H9 (cell line): Measurements from ENCODE around the gene CD180. TPM values are rescaled to one million over a fixed set of nuclear protein-coding genes. Genes with fewer than 3 reads are reported as not detected.

Source experiments
- DNase-seq: peaks from one replicate; pipeline ENCODE4 v3.0.0-alpha.2; 2017
- H2AFZ ChIP-seq: one replicate; pipeline ENCODE4 v1.6.1; 2013; ENCODE audit warnings: mild to moderate bottlenecking, low read length, control low read depth, moderate library complexity
- H2AK5ac ChIP-seq: 2 replicates; pipeline ENCODE4 v1.6.1; 2013; ENCODE audit warnings: low read length, control low read depth, mixed read lengths; ENCODE audit not compliant: insufficient read length
- H2BK120ac ChIP-seq: one replicate; pipeline ENCODE4 v1.6.1; 2013; ENCODE audit warnings: low read depth, mild to moderate bottlenecking, low read length, control low read depth, inconsistent platforms; ENCODE audit not compliant: poor library complexity, severe bottlenecking
- H2BK12ac ChIP-seq: 2 replicates; pipeline ENCODE4 v1.6.1; 2013; ENCODE audit warnings: low read length, control low read depth, mixed read lengths, low read depth; ENCODE audit not compliant: insufficient read length
- H2BK15ac ChIP-seq: 2 replicates; pipeline ENCODE4 v1.6.1; 2013; ENCODE audit warnings: low read depth, low read length, control low read depth
- H2BK20ac ChIP-seq: one replicate; pipeline ENCODE4 v1.6.1; 2013; ENCODE audit warnings: low read depth, mild to moderate bottlenecking, low read length, control low read depth, inconsistent platforms; ENCODE audit not compliant: poor library complexity, severe bottlenecking
- H2BK5ac ChIP-seq: 2 replicates; pipeline ENCODE4 v1.6.1; 2013; ENCODE audit warnings: low read length, control low read depth, mixed read lengths; ENCODE audit not compliant: insufficient read length
- H3K14ac ChIP-seq: 2 replicates; pipeline ENCODE4 v1.6.1; 2013; ENCODE audit warnings: low read length, control low read depth; ENCODE audit not compliant: insufficient read depth
- H3K18ac ChIP-seq: 2 replicates; pipeline ENCODE4 v1.6.1; 2013; ENCODE audit warnings: low read depth, mild to moderate bottlenecking, mixed read lengths, low read length, control low read depth; ENCODE audit not compliant: insufficient read length
- H3K23ac ChIP-seq: 2 replicates; pipeline ENCODE4 v1.6.1; 2013; ENCODE audit warnings: low read length, control low read depth, mixed read lengths, low read depth; ENCODE audit not compliant: insufficient read length
- H3K23me2 ChIP-seq: 2 replicates; pipeline ENCODE4 v1.6.1; 2013; ENCODE audit warnings: low read depth, mild to moderate bottlenecking, mixed read lengths, low read length, control low read depth; ENCODE audit not compliant: insufficient read length, poor library complexity, severe bottlenecking
- H3K27ac ChIP-seq: 2 replicates; pipeline ENCODE4 v1.5.1; 2013; ENCODE audit warnings: low read length, control low read depth, mixed read lengths, low read depth; ENCODE audit not compliant: insufficient read length
- H3K27me3 ChIP-seq: 2 replicates; pipeline ENCODE4 v1.6.1; 2013; ENCODE audit warnings: low read length, control low read depth, inconsistent platforms; ENCODE audit not compliant: insufficient read depth
- H3K4ac ChIP-seq: 2 replicates; pipeline ENCODE4 v1.6.1; 2013; ENCODE audit warnings: low read depth, mild to moderate bottlenecking, control low read depth, inconsistent platforms, low read length, moderate library complexity
- H3K4me1 ChIP-seq: 2 replicates; pipeline ENCODE4 v1.6.1; 2013; ENCODE audit warnings: low read length, control low read depth, inconsistent platforms; ENCODE audit not compliant: insufficient read depth
- H3K4me2 ChIP-seq: 2 replicates; pipeline ENCODE4 v1.6.1; 2013; ENCODE audit warnings: low read length, control low read depth, mixed read lengths; ENCODE audit not compliant: insufficient read length, insufficient read depth
- H3K56ac ChIP-seq: 2 replicates; pipeline ENCODE4 v1.6.1; 2013; ENCODE audit warnings: low read depth, mild to moderate bottlenecking, mixed read lengths, low read length, control low read depth; ENCODE audit not compliant: insufficient read length
- H3K79me1 ChIP-seq: 2 replicates; pipeline ENCODE4 v1.6.1; 2013; ENCODE audit warnings: low read depth, mild to moderate bottlenecking, moderate library complexity, low read length, control low read depth, inconsistent platforms; ENCODE audit not compliant: insufficient read depth, poor library complexity, severe bottlenecking
- H3K79me2 ChIP-seq: 2 replicates; pipeline ENCODE4 v1.6.1; 2013; ENCODE audit warnings: low read length, control low read depth, inconsistent platforms; ENCODE audit not compliant: insufficient read depth
- H3K9ac ChIP-seq: 2 replicates; pipeline ENCODE4 v1.6.1; 2013; ENCODE audit warnings: low read length, control low read depth, mixed read lengths; ENCODE audit not compliant: insufficient read length; ENCODE audit errors: extremely low read depth
- H3K9me3 ChIP-seq: one replicate; pipeline ENCODE4 v1.6.1; 2013; ENCODE audit warnings: low read depth, low read length, inconsistent platforms; ENCODE audit not compliant: control insufficient read depth
- H3T11ph ChIP-seq: one replicate; pipeline ENCODE4 v1.6.1; 2013; ENCODE audit warnings: mild to moderate bottlenecking, low read length, control low read depth, inconsistent platforms
- H4K20me1 ChIP-seq: one replicate; pipeline ENCODE4 v1.6.1; 2013; ENCODE audit not compliant: control insufficient read depth, insufficient read length, insufficient read depth
- H4K5ac ChIP-seq: 2 replicates; pipeline ENCODE4 v1.6.1; 2013; ENCODE audit warnings: low read depth, mild to moderate bottlenecking, mixed read lengths, low read length, control low read depth; ENCODE audit not compliant: insufficient read length
- H4K8ac ChIP-seq: replicated peaks from 2 replicates; pipeline ENCODE4 v1.6.1; 2013; ENCODE audit warnings: low read length, control low read depth, mixed read lengths, low read depth; ENCODE audit not compliant: insufficient read length
- H4K91ac ChIP-seq: 2 replicates; pipeline ENCODE4 v1.6.1; 2013; ENCODE audit warnings: low read depth, mild to moderate bottlenecking, moderate library complexity, mixed read lengths, low read length, control low read depth; ENCODE audit not compliant: insufficient read length
- H3K27ac Mint-ChIP-seq, 3 experiments: 2 replicates in 2 of 3; 3 replicates in 1 of 3; pipeline ENCODE4 v1.8.0; 2020 to 2021; ENCODE audit warnings: mixed read lengths in 3 of 3, mild to moderate bottlenecking in 1 of 3, moderate library complexity in 1 of 3
- H3K27me3 Mint-ChIP-seq: 2 replicates; pipeline ENCODE4 v1.8.0; 2021; ENCODE audit warnings: low read depth, mild to moderate bottlenecking, moderate library complexity, mixed read lengths
- H3K36me3 Mint-ChIP-seq, 3 experiments: 2 replicates in 2 of 3; 3 replicates in 1 of 3; pipeline ENCODE4 v1.8.0; 2020 to 2021; ENCODE audit warnings: low read depth in 3 of 3, mixed read lengths in 3 of 3; ENCODE audit not compliant: insufficient read depth in 1 of 3
- H3K4me1 Mint-ChIP-seq, 2 experiments: 2 replicates each; pipeline ENCODE4 v1.8.0; 2020; ENCODE audit warnings: mixed read lengths in 2 of 2
- H3K4me3 Mint-ChIP-seq, 2 experiments: 2 replicates in 1 of 2; 3 replicates in 1 of 2; pipeline ENCODE4 v1.8.0; 2020 to 2021; ENCODE audit warnings: mild to moderate bottlenecking in 2 of 2, mixed read lengths in 2 of 2, moderate library complexity in 1 of 2
- H3K9me3 Mint-ChIP-seq, 2 experiments: 2 replicates in 1 of 2; 3 replicates in 1 of 2; pipeline ENCODE4 v1.8.0; 2020; ENCODE audit warnings: mild to moderate bottlenecking in 2 of 2, mixed read lengths in 2 of 2, moderate library complexity in 1 of 2
- WGBS: extraction: QIAGEN DNeasy Blood & Tissue Kit; methylation state at CpG from one replicate; pipeline ENCODE4 v1.1.7; 2013; ENCODE audit warnings: missing lambda C conversion rate, low lambda C conversion rate, mixed read lengths; ENCODE audit not compliant: insufficient read length; ENCODE audit errors: extremely low coverage; 5-methylcytosine and 5-hydroxymethylcytosine counted together
- total RNA-seq: library from RNA; stranded (reverse); gene quantifications from 2 replicates; pipeline ENCODE4 v1.2.1, GENCODE V29; 2021
- TF ChIP-seq, protein P1 (sequence below): fragments of 200-600 bp; sonication (generic); conservative IDR thresholded peaks from 3 replicates; pipeline ENCODE4 v1.8.0; 2021; ENCODE audit warnings: antibody characterized with exemption, mild to moderate bottlenecking

The CD180 gene
- total RNA-seq, 1 experiment from 2014 or later = not detected

DNA sequence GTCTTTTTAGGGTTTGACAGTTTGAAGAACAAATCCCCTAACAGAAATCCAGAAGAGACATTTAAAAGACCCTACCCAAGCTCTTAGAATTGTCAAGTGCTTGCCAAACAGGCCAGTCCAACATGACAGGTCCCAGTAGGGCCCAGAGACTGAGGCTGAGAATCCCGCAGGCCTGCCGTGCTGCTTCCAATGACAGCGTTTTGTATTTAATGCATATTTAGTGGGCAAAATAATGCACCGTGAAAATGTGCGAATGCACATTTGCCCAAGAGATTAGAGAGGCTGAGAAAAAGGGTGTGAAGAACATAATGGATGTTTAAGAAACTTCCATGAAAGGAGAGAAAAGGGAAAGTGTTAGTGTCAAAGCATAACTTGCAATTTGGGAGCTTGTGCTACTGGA is 57.6 kb downstream of the CD180 start:
- no peak for DNase-seq
- no peak overlapping the region for H2BK20ac ChIP-seq
- H2AK5ac ChIP-seq = no peak overlapping the region
- H4K91ac ChIP-seq = no peak overlapping the region
- H3K27ac ChIP-seq = no peak overlapping the region
- no peak overlapping the region for H2BK120ac ChIP-seq
- H3K56ac ChIP-seq = no peak overlapping the region
- no peak overlapping the region for H3K4me2 ChIP-seq
- Mint-ChIP-seq H3K27ac (no peak overlapping the region; a peak in 1 of 7 replicates), H3K27me3 (no peaks in the 10 kb centered on the region), H3K9me3 (no peaks in the 10 kb centered on the region), H3K4me3 (no peak overlapping the region), H3K4me1 (no peaks in the 10 kb centered on the region), H3K36me3 (peaks cover 0 to 4% (median 2%) of the 10 kb centered on the region in 3 experiments; a peak in 2 of 7 replicates)
- H3K23ac ChIP-seq = no peak overlapping the region
- H3T11ph ChIP-seq = no peak overlapping the region
- no peak overlapping the region for H4K8ac ChIP-seq
- H4K20me1 ChIP-seq = no peaks in the 10 kb centered on the region
- TF ChIP-seq, protein P1, sequence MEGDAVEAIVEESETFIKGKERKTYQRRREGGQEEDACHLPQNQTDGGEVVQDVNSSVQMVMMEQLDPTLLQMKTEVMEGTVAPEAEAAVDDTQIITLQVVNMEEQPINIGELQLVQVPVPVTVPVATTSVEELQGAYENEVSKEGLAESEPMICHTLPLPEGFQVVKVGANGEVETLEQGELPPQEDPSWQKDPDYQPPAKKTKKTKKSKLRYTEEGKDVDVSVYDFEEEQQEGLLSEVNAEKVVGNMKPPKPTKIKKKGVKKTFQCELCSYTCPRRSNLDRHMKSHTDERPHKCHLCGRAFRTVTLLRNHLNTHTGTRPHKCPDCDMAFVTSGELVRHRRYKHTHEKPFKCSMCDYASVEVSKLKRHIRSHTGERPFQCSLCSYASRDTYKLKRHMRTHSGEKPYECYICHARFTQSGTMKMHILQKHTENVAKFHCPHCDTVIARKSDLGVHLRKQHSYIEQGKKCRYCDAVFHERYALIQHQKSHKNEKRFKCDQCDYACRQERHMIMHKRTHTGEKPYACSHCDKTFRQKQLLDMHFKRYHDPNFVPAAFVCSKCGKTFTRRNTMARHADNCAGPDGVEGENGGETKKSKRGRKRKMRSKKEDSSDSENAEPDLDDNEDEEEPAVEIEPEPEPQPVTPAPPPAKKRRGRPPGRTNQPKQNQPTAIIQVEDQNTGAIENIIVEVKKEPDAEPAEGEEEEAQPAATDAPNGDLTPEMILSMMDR = no peak
- H2BK12ac ChIP-seq = no peak overlapping the region
- H3K4ac ChIP-seq = no peak overlapping the region
- no peak overlapping the region for H2AFZ ChIP-seq
- no peaks in the 10 kb centered on the region for H3K9me3 ChIP-seq
- H3K14ac ChIP-seq = no peak overlapping the region
- H3K9ac ChIP-seq = no peak overlapping the region
- no peaks in the 10 kb centered on the region for H3K4me1 ChIP-seq
- H3K79me2 ChIP-seq = no peaks in the 10 kb centered on the region
- H4K5ac ChIP-seq = no peak overlapping the region
- no peaks in the 10 kb centered on the region for H3K79me1 ChIP-seq
- H3K27me3 ChIP-seq = no peaks in the 10 kb centered on the region
- no peak overlapping the region for H2BK15ac ChIP-seq
- no peaks in the 10 kb centered on the region for H3K23me2 ChIP-seq
- WGBS = no CpG with 5 or more reads among the region's 5 CpGs
- H3K18ac ChIP-seq = no peak overlapping the region
- no peak overlapping the region for H2BK5ac ChIP-seq
